ENCODE results near the gene OTULINL.

- TF ChIP-seq, protein P1, sequence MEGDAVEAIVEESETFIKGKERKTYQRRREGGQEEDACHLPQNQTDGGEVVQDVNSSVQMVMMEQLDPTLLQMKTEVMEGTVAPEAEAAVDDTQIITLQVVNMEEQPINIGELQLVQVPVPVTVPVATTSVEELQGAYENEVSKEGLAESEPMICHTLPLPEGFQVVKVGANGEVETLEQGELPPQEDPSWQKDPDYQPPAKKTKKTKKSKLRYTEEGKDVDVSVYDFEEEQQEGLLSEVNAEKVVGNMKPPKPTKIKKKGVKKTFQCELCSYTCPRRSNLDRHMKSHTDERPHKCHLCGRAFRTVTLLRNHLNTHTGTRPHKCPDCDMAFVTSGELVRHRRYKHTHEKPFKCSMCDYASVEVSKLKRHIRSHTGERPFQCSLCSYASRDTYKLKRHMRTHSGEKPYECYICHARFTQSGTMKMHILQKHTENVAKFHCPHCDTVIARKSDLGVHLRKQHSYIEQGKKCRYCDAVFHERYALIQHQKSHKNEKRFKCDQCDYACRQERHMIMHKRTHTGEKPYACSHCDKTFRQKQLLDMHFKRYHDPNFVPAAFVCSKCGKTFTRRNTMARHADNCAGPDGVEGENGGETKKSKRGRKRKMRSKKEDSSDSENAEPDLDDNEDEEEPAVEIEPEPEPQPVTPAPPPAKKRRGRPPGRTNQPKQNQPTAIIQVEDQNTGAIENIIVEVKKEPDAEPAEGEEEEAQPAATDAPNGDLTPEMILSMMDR (tag by site-specific recombination; IDR thresholded peaks at IDR 0.05) = no peak
- TF ChIP-seq YY1 (tag by site-specific recombination; IDR thresholded peaks at IDR 0.05) (no peak), ZNF155 (tag by site-specific recombination; IDR thresholded peaks at IDR 0.05) (no peak), ZNF549 (tag by site-specific recombination; IDR thresholded peaks at IDR 0.05) (no peak), ZBTB8A (tag by site-specific recombination; IDR thresholded peaks at IDR 0.05) (no peak)
Measured at GRCh38 chr5:14650052-14650451, 68.5 kb downstream of the OTULINL start.
